GM19397 (cell line): ENCODE measurements around the gene GALNT10.
"Not testable (repeated sequence)": the region's sequence is repeated elsewhere in the genome, so short reads cannot be mapped to it uniquely, and the experiment has no call there.

Source experiments
- ATAC-seq: cut with Tn5 transposase; IDR thresholded peaks from one replicate; pipeline ENCODE4 v1.9.1; 2021; ENCODE audit warnings: mild to moderate bottlenecking, moderate library complexity; ENCODE audit not compliant: unreplicated experiment

GALNT10 gene

DNA sequence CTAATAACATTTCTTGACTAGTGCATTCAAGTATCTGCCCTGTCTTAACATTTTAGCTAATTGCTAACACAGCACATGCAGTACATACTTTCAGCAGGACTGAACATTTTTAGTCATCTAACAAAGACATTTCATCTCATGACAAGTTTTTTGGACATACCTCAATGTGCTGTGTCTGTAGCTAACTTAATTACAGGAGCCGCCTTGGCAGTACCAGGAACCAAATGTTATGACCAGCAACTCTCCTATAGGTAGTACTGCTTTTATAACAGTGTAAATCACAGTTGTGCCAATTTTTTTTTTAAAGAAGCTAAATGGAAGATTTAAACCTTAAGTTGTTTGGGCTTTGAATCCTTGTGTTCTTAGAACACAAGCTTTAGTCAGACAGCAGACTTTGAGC lies 155.9 kb downstream of the GALNT10 start:
- ATAC-seq, result no peak

DNA sequence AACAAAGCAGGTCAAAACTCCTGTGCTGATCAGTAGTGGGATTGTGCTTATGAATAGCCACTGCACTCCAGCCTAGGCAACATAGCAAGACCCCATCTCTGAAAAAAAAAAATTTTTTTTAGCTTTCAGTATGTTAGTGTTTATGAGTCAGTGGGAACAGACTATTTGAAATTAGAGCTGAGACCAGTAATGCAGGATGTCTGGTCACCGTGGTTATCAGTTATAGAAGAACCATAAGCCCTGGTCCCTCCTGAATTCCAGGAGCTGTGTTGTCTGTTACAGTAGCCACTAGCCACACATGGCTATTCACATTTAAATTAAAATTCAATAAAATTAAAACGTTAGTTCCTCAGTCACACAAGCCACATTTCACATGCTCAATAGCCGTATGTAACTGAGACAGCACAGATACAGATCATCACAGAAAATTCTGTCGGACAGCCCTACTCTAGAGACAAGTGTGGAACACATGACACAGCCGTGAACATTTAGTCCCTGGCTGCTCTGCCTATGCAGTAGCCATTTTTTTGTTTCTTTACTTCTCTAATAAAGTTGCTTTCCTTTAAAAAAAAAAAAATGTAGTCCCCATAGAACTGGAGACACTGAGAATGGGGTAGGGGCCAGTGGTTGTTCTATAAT lies 159.2 kb downstream of the GALNT10 start:
- ATAC-seq, result no peak

DNA sequence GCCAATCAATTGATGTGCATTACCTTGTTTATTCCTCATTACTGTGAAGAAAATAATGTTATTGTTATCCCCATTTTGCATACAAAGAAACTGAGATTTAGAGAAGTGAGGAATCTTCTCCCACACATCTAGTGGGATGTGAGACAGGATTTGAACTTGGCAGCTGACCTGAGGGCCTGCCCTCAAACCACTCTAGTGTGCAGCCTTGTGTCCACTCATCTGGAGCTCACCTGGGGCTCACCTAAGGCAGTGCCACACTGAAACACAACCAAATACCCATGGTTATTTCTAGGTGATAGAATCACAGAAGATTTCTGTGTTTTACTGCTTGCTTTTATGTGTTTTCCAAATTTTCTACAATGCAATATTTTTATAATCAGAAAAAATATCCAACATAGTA lies 160.6 kb downstream of the GALNT10 start:
- ATAC-seq, result no peak

DNA sequence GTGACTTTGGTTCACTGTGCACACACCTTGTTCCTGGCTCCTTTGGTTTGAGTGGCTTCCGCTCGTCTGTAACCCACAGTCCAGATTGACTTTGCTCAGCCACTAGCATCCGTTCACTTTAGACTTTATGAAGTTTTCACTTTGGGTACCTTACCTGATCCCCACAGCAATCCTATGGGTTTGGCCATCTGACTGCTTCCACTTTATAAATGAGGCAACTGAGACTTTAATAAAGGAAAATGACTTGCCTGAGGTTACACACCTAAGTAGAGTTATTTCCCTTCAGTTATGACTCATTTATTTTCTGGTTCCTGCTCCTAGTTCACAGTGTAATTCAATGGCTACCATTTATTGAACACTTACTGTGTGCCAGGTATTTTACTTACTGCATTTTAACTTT lies 161.0 kb downstream of the GALNT10 start:
- ATAC-seq, result no peak

DNA sequence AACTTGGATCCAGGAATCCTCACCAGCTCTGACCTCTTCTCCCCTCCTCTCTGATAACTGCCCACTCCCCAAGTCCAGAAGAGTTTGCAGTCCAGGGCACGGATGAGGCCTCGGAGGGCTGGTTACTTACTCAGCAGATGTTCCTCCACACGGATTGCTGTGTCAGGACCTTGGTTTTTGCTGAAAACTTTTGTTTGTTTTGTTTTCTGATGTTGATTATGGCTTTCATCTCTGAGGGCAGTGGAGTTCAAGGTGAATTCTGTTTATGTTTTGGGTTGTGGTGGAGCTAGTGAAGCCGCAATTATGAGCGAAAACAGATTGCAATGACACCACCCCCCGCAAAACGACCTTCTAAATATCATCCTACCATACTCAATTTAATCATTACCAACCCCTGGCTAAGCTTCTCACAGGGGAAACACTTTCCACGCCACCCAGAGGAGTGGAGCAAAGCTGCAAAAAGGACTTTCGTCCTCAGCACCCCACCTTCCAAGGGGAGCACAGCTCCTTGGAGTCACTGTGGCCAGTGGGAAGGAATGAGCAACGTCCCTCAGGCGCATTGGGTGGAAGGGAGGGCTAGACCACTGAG lies 162.5 kb downstream of the GALNT10 start:
- no peak for ATAC-seq

DNA sequence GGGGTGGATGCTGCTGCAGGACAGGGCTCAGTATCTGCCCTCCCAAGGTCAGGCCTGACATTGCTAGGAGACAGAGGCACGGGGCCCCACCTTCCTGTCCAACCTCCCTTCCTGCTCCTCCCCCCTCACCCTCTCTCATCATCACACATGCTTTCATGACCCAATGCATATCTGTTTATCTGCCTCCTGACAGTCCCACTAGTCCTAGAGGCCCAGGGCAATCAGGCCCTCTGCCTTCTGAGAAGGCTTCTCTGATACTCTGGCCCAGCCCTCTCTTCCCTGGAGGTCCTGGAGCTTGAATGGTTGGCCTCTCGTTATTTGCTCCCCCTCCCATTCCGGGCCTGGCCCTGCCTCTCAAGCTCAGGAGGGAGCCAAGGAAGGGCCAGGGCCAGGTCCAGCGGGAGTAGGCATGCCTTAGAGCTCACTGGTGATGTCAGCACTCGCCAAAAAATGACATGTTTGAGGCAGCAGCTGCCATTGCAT lies 164.6 kb downstream of the GALNT10 start:
- ATAC-seq, result no peak

GRCh38 chr5:154356020-154356655 lies 165.6 kb downstream of the GALNT10 start:
- no peak for ATAC-seq

DNA sequence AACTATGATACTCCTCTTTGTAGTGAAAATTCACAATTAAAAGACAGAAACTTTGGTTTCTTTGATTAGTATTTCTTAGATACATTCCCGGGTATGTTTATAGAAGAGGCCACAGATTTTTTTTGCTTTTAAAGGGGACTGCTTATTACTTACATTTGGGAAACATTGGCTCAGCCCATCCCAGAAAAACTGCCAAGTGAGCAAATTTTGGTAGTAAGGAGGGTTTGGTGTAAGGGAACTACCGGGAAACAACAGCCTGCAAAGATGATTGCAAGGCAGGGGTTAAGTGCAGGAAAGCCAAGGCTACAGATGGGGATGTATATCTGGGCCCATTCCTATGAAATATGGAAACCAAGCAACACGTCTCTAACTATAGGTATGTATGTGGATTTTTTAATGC lies 166.4 kb downstream of the GALNT10 start:
- no peak for ATAC-seq

- no peak for ATAC-seq
Measured at GRCh38 chr5:154358516-154359220, 168.1 kb downstream of the GALNT10 start.

DNA sequence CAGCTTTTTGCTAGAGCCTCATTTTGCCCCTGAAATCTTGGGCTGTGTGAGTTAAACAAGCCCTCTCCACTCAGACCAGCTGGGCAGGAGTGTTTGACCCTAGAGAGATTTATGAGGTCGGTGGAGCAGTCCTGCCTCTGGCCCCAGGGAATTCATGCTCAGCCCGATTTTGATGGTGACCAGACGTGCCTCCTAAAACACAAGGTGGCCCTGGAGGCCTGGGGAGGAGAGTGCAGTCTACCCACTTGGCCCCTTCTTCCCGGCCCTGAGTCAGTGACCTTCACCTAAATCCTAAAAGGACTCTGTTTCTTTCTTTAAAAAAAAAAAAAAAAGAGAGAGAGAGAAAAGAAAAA lies 168.7 kb downstream of the GALNT10 start:
- no peak for ATAC-seq

- ATAC-seq, result not testable (repeated sequence)
Measured at GRCh38 chr5:154360241-154360640, 169.7 kb downstream of the GALNT10 start.

GRCh38 chr5:154363411-154363810 lies 172.9 kb downstream of the GALNT10 start:
- ATAC-seq, result no peak

DNA sequence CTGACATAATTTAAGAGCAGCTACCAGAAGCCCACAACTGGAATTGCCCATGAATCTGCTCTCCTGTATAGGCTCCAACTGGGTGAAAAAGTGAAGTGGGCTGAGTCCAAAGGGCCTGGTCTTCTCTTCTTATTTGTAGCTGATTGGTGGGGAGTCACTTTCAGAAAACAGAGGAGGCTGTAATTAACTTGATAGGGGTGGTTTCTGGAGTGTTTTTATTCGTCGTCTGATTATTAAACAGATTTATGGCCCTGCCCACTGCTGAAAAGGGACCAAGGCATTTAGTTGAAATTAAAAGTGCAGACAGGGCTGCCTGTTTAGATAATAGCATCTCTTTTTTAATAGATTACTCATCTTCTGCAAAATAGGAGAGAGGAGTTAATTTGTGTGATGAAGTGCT lies 174.2 kb downstream of the GALNT10 start:
- no peak for ATAC-seq

DNA sequence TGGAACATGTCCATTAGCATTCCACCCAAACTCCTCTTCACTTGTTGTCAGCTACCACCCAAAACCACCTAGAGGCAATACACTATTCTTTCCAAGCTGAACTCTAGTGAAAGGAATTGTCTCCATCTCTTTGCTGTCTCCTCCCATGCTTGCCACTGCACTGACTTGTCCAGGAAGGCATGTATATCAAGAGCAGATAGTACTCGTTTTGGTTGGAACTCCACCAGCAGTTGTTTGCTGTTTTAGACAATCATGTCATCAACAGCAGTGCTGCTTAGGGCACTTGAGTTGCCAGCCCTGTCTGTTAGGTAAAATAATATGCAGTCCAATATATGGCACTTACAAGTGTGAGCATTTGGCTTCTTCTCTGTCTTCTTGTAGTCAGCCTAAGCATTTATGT lies 175.3 kb downstream of the GALNT10 start:
- ATAC-seq, result no peak

DNA sequence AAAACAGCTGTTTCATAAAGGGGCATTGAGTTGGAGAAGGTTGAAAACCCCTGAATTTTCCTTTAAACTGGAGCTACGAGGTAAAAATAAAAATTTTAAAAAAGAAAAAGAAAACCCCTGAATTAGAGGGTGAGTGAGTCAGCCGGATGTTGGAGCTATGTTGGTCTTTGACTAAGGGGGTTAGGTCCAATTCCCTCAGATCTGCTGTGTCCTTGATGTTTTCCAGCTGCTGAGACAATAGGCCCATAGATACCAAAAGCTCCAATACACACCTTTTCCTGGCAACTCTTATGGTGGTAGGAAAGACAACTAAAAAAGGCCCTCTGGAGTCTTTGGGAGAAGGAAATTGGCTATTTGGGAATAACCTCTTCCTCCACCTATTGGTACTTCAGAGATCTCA lies 175.8 kb downstream of the GALNT10 start:
- ATAC-seq, result no peak

GRCh38 chr5:154367101-154367500 lies 176.6 kb downstream of the GALNT10 start:
- no peak for ATAC-seq

DNA sequence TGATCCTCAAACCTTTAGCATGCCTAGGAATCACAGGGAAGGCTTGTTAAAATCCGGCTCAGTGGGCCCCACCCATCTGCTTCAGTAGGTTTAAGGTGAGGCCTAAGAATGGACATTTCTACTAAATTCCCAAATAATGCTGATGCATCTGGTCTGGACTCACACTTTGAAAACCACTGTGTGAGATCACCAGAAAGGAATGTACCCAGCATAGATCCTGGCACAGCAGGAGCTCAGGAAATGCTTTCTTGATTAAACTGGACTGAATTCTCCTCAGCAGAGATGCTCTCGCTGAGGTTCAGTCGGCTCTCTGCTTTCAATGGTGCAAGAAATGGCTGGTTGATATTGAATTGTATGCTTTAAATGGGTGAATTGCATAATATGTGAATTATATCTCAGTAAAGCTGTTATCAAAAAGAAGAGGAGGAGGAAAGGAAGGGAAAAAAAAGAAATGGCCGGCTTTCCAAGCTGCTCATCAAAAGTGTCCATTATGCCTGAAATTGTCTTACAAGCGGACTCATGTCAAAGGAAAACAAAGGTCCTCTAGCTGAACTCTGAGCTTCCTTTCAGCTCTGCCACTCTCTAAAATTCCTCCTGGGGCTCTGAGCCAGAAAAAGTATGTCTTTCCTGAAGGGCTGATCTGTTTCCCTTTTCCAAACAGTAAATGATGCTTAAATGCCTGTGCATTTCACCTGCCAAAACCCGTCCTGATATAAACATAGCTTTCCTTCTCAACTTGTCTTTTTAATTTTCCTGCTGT lies 177.7 kb downstream of the GALNT10 start:
- ATAC-seq, result no peak

DNA sequence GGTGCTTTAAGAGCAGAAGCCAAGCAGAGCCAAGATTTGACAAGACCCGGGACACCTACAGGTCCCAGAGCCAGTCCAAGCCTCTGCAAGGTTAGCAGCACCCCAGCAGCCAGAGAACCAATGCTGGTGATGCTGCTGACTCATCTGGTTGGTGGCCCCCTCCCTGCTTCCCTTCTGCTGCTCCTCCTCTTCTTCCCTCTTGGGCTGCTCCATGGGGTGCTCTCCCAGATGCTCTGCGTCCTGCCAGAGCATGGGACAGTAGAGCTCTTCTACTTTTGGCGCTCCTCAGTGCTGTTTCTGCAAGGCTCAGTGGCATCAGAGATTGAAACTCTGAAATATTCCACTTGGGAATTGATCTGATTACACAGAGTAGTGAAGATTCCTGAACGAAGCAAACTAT lies 179.1 kb downstream of the GALNT10 start:
- ATAC-seq, result no peak

DNA sequence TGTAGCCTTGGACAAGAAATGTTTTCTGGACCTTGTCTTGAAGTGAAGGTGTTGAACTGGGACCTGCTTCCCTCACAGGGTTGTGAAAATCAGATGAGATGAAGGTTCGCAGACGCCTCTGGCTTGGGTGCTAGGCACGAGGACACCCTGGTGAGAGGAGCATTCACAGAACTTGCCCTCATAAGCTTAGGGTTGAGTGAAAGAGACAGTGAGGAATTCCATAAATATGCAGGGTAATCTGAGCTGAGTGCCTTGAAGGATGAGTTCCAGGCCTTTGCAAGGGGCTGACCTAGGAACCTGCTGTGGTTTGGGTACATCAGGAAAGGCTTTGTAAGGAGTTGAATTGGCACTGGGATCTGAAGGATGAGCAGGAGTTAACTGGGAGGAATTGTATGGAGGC lies 179.6 kb downstream of the GALNT10 start:
- ATAC-seq, result no peak

- ATAC-seq, result no peak
Measured at GRCh38 chr5:154370813-154371212, 180.3 kb downstream of the GALNT10 start.

DNA sequence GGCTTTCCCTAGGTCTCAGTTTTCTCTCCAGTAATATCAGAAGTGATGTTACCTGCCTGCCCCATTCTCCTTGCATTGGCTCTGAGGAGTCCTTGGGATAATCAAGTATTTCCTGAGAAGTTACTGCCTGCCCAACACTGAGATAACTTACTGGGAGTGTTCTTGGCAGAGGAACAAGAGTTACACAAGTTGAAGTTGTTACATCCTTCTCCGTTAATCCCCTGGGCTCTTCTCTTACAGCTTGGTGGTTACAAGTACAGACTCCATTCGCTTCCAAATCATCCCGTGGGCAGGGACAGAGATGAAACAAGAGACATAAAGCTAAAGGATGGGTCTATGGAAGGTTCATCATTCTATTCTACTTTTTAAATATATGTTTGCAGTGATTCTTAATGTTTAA lies 181.2 kb downstream of the GALNT10 start:
- no peak for ATAC-seq
